Activated T-cell treated with anti-CD3 and anti-CD28 coated beads, Interleukin-2, amount 50 U/mL, for 24 hours (primary cell): ENCODE measurements around the gene CRYL1.

Source experiments
- DNase-seq: peaks from one replicate; pipeline ENCODE4 v3.0.0-alpha.2; 2020
- H3K27ac Mint-ChIP-seq: 2 replicates; pipeline ENCODE4 v1.8.0; 2020; ENCODE audit warnings: mild to moderate bottlenecking, mixed read lengths
- H3K27me3 Mint-ChIP-seq: 2 replicates; pipeline ENCODE4 v1.8.0; 2020; ENCODE audit warnings: mixed read lengths
- H3K36me3 Mint-ChIP-seq: 2 replicates; pipeline ENCODE4 v1.8.0; 2020; ENCODE audit warnings: low read depth, mixed read lengths
- H3K4me1 Mint-ChIP-seq: 2 replicates; pipeline ENCODE4 v1.8.0; 2020; ENCODE audit warnings: low read depth, mixed read lengths
- H3K4me3 Mint-ChIP-seq: 2 replicates; pipeline ENCODE4 v1.8.0; 2020; ENCODE audit warnings: mild to moderate bottlenecking, moderate library complexity, mixed read lengths
- H3K9me3 Mint-ChIP-seq: 2 replicates; pipeline ENCODE4 v1.8.0; 2020; ENCODE audit warnings: mixed read lengths

CRYL1 gene

DNA sequence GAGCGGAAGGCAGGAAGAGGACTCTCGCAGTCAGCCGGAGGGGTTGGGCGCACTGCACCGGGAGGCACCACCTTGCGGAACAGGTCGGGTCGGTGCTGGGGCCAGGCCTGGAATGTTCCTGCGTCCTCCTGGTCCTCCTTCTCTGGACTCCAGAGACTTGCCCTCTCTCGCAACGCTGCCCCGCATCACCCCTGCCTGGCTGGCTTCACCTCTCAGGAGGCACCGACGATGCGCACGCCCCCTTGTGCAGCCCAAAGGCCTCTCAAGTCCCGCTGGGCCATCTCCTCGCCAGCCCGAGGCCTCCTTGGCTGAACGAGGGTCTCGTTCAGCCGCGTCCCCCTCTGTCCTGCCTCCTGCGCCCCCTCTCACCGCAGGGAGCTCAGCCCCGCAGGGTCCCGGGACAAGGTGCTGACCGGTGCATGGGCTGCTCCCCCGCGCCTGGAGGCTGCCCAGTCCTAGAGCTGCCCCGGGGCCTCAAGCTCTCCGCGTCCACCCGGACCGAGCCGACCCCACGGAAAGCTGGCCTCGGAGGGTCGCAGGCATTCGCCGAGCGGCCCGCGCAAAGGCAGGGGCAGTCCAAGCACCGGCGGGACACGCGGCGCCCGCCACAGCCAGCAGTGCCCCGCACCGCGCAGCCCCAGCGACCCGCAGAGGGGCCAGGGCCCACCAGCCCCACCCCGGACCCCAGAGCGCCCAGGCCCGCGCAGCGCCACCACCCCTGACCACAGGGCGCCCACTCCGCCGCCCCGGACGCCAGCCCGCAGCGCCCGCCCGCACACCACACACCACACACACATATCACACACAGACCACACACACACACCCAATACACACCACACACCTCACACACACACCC is 133.8 kb downstream of the CRYL1 start:
- Mint-ChIP-seq H3K36me3 (no peaks in the 10 kb centered on the region), H3K27me3 (no peaks in the 10 kb centered on the region), H3K9me3 (no peaks in the 10 kb centered on the region), H3K4me3 (no peak overlapping the region), H3K27ac (no peak overlapping the region), H3K4me1 (peaks cover 13% of the 10 kb centered on the region)
- DNase-seq, result peak; percentile 28

DNA sequence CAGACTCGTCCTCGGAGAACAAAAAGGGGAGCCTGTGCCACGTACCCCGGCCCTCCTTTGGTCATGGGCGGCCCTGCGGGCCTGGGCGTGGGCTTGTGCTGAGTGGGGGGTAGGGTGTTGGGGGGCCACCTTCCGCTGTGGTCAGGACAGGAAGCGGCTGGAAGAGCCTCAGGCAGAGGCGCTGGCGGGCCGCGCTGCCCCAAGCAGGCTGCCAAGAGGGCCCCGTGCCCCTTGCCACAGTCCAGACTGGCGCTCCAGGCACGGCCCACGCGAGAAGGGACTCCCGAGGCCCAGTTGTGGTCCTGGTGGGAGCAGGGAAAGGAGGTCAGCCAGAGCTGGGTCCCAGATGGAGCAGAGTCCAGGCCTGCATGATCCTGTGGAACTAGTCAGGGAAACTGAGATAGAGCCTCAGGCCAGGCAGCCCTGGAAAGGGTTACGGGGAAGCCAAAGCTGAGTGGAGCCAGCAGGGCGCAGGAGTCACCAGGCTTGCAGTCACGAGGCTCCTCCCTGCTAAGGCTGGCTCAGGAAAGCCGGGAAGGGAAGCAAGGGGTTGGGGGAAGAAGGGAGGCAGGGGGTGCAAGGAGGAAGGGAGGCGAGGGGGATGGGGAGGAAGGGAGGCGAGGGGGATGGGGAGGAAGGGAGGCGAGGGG is 135.0 kb downstream of the CRYL1 start:
- Mint-ChIP-seq H3K27ac (no peak overlapping the region), H3K27me3 (no peaks in the 10 kb centered on the region), H3K9me3 (no peaks in the 10 kb centered on the region), H3K4me1 (peaks cover 13% of the 10 kb centered on the region), H3K36me3 (no peaks in the 10 kb centered on the region), H3K4me3 (no peak overlapping the region)
- no peak for DNase-seq

DNA sequence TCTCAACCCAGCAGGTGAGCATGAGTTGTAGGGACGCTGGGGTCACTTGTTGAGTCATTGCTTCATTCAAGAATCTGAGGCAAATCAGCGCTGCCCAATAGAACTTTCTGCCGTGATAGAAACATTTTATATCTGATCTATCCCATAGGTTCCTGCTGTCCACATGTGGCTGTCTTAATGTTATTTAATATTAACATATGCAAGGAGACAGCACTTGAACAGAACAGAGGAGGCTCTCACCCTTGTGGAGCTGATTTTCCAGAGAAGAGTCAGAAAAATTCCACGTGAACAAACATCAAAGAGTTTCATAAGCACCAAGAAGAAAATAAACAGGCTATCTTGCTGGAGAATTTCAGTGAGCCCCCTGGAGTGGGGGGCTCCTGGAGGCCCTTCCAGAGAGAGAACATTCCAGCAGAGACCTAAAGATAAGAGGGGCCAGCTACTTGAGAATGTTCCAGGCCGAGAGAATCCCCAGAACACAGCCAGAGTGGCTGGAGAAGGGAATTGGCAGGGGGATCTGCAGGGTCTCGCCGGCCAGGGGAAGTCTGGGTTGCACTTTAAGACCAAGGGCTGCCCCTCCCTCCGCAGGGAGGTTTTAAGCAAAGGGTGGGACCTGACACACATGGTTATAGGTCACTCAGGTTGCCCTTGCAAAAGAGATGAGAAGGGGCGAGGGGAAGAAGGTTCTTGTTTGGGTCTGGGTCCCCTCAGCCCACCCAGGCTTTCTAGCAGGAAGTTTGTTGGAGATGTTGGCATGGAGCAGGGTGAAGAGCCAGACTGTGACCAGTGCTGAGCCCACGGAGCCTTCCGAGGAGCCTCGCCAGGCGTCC is 135.7 kb downstream of the CRYL1 start:
- no peak overlapping the region for H3K4me3 Mint-ChIP-seq
- H3K36me3 Mint-ChIP-seq, result no peaks in the 10 kb centered on the region
- H3K27ac Mint-ChIP-seq, result no peak overlapping the region
- H3K4me1 Mint-ChIP-seq, result peaks cover 13% of the 10 kb centered on the region
- DNase-seq, result no peak
- H3K9me3 Mint-ChIP-seq, result no peaks in the 10 kb centered on the region
- no peaks in the 10 kb centered on the region for H3K27me3 Mint-ChIP-seq

DNA sequence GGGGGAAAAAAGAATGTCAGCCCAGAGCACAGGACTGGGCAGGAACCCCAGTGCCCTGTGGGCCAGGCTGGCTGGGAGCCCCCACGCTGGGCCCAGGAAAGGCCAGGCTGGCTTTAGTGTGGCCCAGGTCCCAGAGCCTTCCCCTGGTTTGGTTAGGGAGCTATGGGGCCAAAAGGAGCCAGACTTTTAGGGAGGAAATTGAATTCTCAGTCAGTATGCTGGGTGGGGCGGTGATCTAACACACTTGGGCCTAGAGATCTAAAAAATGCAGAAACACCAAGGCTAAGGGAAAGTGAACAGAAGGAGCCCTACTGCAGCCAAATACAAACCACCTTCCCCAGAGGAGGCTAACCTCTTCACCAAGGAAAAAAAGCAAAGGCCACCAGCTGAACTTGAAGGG is 137.5 kb downstream of the CRYL1 start:
- no peak overlapping the region for H3K4me3 Mint-ChIP-seq

DNA sequence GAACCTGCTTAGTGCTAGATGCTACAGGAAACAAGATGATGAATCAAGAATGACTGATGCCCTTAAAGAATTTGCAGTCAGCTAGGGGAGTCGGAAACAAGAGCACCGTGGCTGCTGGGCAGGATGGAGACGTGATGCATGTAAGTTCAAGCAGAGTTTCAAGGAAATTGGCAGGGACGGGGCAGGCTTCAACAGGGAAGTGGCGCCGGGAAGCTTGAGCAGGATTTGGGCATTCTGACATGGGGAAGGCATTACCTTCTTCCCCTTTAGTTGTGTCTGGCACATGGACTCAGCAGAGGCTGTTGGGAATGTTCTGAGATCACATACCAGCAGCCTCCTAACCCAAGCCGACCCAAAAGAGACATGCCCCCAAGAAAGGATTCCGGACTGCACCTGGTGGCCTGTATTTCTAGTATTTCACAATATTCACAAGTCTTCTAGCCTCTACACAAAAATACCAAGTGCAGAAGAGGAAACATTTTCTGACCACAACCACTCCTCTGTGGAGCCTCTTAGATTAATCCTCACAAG is 138.2 kb downstream of the CRYL1 start:
- Mint-ChIP-seq H3K9me3 (no peaks in the 10 kb centered on the region), H3K36me3 (no peaks in the 10 kb centered on the region), H3K4me1 (peaks cover 13% of the 10 kb centered on the region), H3K27me3 (no peaks in the 10 kb centered on the region), H3K4me3 (no peak overlapping the region), H3K27ac (no peak overlapping the region)
- peak; percentile 5 for DNase-seq

More for the DNA sequence above, 137.5 kb downstream of the CRYL1 start:
- H3K27ac Mint-ChIP-seq, result peak overlapping the region; percentile 37
- H3K36me3 Mint-ChIP-seq, result no peaks in the 10 kb centered on the region
- no peaks in the 10 kb centered on the region for H3K9me3 Mint-ChIP-seq
- peaks cover 13% of the 10 kb centered on the region for H3K4me1 Mint-ChIP-seq
- DNase-seq, result peak; percentile 7
- H3K27me3 Mint-ChIP-seq, result no peaks in the 10 kb centered on the region

DNA sequence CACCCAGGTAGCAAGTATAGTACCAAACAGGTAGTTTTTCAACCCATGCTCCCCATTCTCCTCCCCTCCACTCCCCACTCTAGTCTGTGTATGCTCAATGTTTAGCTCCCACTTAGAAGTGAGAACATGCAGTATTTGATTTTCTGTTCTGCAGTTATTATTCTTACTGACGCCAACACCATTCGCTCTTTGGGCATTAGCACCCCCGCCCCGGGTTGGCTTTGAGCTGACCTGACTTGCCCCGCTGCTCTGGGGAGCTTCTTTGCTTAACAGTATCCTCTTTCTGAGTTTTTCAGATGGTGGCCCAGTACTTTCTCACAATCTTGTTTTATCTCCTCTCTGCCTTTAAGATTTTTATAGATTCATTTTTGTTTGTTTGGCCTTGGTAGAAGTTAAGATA is 138.7 kb downstream of the CRYL1 start:
- H3K27ac Mint-ChIP-seq, result no peak overlapping the region
- peak; percentile 13 for DNase-seq
- H3K4me1 Mint-ChIP-seq, result peaks cover 13% of the 10 kb centered on the region

DNA sequence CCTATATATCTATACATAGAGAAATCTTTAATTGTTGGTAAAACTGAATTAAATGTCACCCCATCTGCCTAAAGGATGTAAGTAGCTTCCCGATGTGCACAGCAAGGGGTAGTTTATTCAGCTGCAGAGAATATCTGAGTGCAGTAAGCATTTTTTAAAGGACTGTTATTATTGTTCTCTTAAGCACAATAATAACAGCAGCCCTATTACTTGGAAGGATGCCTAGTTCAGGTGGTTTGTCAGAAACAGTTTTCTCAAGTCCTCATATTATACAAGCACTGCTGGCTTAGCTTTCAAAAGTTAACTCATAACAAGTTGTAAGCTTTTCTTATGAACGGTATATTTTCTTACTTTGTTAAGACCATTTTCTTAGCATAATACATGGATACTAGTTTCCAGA is 142.6 kb downstream of the CRYL1 start:
- Mint-ChIP-seq H3K36me3 (no peaks in the 10 kb centered on the region), H3K4me3 (no peak overlapping the region), H3K9me3 (no peaks in the 10 kb centered on the region), H3K4me1 (peaks cover 8% of the 10 kb centered on the region), H3K27ac (no peak overlapping the region), H3K27me3 (no peaks in the 10 kb centered on the region)
- DNase-seq, result no peak

More for the DNA sequence above, 138.7 kb downstream of the CRYL1 start:
- H3K36me3 Mint-ChIP-seq, result no peaks in the 10 kb centered on the region
- H3K27me3 Mint-ChIP-seq, result no peaks in the 10 kb centered on the region
- H3K9me3 Mint-ChIP-seq, result no peaks in the 10 kb centered on the region
- no peak overlapping the region for H3K4me3 Mint-ChIP-seq

DNA sequence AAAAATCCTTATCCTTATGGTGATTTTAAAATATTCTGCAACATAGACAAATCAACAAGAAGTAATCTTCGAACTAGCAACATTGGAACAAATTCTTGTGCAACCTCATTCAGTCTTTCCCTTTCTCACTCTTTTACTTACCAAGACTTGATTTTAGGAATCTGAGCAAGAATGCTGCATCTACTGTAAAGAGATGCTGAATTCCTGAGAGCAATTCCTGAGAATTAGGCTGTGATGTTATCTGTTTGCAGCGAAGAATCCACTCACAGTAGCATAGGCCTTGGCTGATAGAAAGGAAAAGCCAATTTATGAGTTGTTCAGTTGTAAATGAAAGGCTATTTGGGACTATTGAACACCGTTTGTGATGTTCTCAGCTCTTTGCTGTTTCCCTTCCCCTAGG is 144.3 kb downstream of the CRYL1 start:
- H3K27ac Mint-ChIP-seq, result no peak overlapping the region
- no peak overlapping the region for H3K4me3 Mint-ChIP-seq
- H3K36me3 Mint-ChIP-seq, result no peaks in the 10 kb centered on the region
- no peak for DNase-seq
- H3K27me3 Mint-ChIP-seq, result no peaks in the 10 kb centered on the region
- H3K4me1 Mint-ChIP-seq, result no peaks in the 10 kb centered on the region
- H3K9me3 Mint-ChIP-seq, result no peaks in the 10 kb centered on the region

DNA sequence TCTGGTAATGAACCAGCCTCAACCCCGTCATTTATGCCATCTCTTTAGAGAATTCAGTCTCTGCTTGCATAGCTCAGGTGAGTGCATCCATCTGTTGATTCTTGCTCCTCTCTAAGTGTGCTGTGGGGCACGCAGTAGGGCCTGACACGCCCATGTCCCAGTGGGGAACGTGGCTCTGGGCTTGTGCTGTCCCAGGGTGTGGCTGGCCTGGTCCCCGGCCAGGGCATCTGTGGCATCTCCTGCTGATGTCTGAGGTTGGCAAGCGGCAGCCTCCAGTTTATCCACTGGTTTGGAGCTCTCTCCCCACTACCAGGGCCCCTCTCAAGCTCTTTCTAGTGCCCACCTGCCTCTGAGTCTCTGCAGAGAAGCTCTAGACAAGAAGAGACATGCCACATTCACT is 146.9 kb downstream of the CRYL1 start:
- Mint-ChIP-seq H3K27ac (no peak overlapping the region), H3K27me3 (no peaks in the 10 kb centered on the region), H3K4me3 (no peak overlapping the region), H3K4me1 (no peaks in the 10 kb centered on the region), H3K36me3 (no peaks in the 10 kb centered on the region), H3K9me3 (no peaks in the 10 kb centered on the region)
- DNase-seq, result no peak

DNA sequence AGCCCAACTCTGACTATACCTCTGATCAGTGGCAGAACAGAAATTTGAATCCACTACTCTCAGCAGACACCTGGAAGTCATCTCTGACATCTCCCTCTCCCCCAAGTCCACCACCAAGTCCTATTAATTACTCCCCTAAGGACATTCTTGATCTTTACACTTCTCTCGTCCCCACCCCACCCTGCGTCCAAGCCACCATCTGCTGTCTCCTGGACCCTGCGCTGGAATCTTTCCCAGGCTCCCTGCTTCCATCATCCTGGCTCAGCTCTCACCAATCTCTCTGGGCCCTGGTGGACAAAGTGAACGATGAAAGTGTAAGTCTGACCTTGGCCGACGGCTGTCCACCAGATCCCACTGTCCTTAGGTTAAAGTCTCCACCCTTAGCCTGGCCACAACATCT is 147.9 kb downstream of the CRYL1 start:
- Mint-ChIP-seq H3K4me3 (no peak overlapping the region), H3K4me1 (no peaks in the 10 kb centered on the region), H3K36me3 (no peaks in the 10 kb centered on the region), H3K27ac (no peak overlapping the region), H3K27me3 (no peaks in the 10 kb centered on the region), H3K9me3 (no peaks in the 10 kb centered on the region)
- no peak for DNase-seq

DNA sequence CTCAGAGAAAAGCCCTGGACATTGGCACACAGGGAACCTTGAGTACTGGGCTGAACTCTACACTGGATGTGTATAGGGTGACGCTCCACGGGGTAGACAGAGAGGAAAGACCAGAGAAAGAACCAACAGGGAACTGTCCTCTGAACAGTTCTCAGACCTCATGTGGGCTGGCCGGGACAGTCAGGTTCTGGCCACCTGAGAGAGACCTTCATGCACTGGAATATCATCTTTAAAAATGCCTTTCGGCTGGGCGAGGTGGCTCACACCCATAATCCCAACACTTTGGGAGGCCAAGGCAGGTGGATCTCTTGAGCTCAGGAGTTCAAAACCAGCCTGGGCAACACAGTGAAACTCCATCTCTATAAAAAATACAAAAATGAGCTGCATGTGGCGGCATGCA is 149.8 kb downstream of the CRYL1 start:
- H3K9me3 Mint-ChIP-seq, result no peaks in the 10 kb centered on the region
- H3K27me3 Mint-ChIP-seq, result peaks cover 2% of the 10 kb centered on the region
- no peak for DNase-seq
- peaks cover 2% of the 10 kb centered on the region for H3K4me1 Mint-ChIP-seq
- H3K36me3 Mint-ChIP-seq, result no peaks in the 10 kb centered on the region
- H3K27ac Mint-ChIP-seq, result no peak overlapping the region
- H3K4me3 Mint-ChIP-seq, result no peak overlapping the region

DNA sequence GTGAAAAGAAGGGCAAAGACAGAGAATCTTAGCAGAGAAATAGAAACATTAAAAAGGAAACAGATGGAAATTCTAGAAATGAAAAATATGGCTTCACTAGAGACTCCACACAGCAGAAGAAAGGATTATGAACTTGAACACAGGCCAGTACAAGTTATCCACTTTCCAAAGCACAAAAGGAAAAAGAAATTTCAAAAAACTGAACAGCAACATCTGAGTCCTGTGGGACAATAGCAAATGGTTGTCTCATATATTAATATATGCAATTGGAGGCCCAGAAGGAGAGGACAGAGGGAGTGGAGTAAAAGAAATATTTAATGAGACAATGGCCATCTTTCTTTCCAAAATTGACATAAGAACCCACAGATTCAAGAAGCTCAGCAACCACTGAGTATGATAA is 151.8 kb downstream of the CRYL1 start:
- peaks cover 2% of the 10 kb centered on the region for H3K9me3 Mint-ChIP-seq
- DNase-seq, result no peak
- H3K4me1 Mint-ChIP-seq, result peaks cover 13% of the 10 kb centered on the region
- H3K4me3 Mint-ChIP-seq, result no peak overlapping the region
- H3K27ac Mint-ChIP-seq, result no peak overlapping the region
- no peaks in the 10 kb centered on the region for H3K36me3 Mint-ChIP-seq
- H3K27me3 Mint-ChIP-seq, result peaks cover 10% of the 10 kb centered on the region

DNA sequence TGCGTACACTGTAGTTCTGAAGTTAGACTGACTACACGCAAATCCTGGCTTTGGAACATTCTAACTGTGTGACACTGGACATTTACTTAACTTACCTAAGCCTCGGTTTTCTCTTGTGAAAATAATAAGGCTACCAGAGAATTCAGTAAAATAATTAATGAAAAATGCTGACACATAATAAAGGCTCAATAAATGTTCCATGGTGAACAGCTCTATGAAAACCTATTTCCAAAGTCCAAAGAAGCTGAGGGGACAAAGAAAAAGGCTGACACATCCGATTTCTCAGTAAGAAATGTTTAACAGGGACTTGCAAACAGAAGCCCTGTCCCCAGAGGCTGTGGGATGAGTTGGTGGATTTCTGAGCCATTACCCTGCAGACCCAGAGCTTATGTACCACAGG is 153.8 kb downstream of the CRYL1 start:
- no peaks in the 10 kb centered on the region for H3K36me3 Mint-ChIP-seq
- no peak for DNase-seq
- H3K27ac Mint-ChIP-seq, result no peak overlapping the region
- H3K4me3 Mint-ChIP-seq, result no peak overlapping the region
- H3K9me3 Mint-ChIP-seq, result peaks cover 2% of the 10 kb centered on the region
- peaks cover 17% of the 10 kb centered on the region for H3K27me3 Mint-ChIP-seq
- peaks cover 13% of the 10 kb centered on the region for H3K4me1 Mint-ChIP-seq

DNA sequence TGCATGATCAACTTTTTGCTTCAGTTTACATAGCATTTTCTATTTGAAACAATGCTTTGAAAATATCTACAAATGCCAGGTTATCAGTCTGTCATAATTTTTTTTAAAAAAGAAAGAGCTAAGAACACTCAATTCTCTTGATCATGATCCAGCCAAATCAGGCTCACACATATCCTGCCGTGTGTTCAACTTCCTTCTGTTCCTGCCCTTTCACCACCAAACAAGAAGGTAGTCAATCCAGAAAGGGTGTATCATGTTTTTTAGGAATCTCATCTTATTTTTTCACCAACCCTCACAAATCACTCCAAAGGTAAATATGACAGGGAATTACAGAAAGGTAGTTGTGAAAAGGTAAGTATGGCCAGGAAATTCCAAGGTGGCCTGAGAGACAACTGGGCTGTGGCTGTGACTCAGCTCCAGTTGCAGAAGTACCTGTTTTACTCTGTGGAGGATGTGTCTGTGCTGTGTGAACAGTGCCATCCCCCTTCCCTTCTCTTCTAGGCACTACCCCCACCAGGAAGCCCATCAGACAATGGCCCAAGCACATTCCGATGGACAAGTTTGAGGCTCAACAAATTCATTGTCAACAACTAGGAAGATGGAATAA is 154.7 kb downstream of the CRYL1 start:
- H3K27me3 Mint-ChIP-seq, result peaks cover 17% of the 10 kb centered on the region
- DNase-seq, result no peak
- no peak overlapping the region for H3K27ac Mint-ChIP-seq
- peaks cover 13% of the 10 kb centered on the region for H3K4me1 Mint-ChIP-seq
- no peaks in the 10 kb centered on the region for H3K36me3 Mint-ChIP-seq
- H3K4me3 Mint-ChIP-seq, result no peak overlapping the region
- H3K9me3 Mint-ChIP-seq, result peaks cover 2% of the 10 kb centered on the region
